GM18873 (cell line): ENCODE data around the gene BST1.

ENCODE experiments used
- ATAC-seq: cut with Tn5 transposase; IDR thresholded peaks from one replicate; pipeline ENCODE4 v1.9.1; 2021; ENCODE audit warnings: mild to moderate bottlenecking, moderate library complexity, moderate number of reproducible peaks; ENCODE audit not compliant: unreplicated experiment, low FRiP score

The BST1 gene

GRCh38 chr4:15675356-15675755 is 27.5 kb upstream of the BST1 start:
- ATAC-seq, result no peak

DNA sequence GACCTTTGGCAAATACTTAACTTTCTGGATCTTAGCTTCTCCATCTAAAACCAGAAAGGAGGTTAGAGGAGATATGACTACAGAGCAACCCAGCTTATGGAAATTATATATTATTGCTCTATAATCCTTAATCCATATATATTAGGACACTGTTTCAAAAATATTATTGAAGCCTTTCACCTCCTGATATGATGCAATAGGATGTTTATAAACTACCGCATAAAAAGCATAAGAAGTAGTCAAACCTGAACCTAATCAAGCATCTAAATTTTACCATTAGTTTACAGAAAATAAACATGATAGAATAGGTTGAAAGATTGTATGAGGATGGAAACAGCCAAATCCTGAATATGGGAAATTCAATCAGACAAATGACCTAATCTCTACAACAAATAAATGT is 26.8 kb upstream of the BST1 start:
- no peak for ATAC-seq

DNA sequence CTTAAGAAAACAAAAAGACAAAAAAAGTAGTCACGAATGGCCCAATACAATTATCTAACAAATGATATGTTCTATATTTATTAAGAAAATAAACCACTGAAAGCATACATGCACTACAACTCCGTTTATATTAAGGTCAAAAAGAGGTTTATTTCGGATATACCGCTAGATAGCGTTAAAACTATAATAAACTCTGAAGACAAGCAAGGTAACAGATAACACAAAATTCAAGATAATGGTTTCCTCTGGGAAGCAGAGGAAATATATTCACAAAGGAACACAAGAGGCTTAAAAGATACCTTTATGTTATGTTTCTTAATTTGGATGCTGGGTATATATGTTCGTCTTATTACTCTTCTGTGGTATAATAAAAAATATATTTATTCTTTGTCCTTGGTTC is 26.0 kb upstream of the BST1 start:
- no peak for ATAC-seq

DNA sequence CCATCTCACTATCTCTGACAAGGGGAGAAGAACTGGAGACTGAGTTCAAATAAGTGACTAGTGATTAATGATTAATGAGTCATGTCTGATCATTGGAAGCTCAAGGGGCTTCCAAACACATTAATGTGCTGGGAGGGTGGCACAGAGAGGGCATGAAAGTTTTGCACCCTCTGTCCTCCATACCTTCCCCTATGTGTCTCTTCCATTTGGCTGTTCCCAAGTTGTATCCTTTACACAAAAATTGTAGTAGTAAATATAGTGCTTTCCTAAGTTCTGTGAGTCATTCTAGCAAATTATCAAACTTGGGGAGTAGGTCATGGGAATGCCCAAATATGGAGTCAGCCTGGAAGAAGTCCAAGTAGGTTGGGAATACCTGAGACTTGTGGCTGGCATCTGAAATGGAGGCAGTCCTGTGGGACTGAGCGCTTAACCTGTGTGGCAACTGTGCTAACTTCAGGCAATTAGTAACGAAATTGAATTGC is 25.3 kb upstream of the BST1 start:
- ATAC-seq, result no peak

GRCh38 chr4:15681067-15681371 is 21.8 kb upstream of the BST1 start:
- no peak for ATAC-seq

DNA sequence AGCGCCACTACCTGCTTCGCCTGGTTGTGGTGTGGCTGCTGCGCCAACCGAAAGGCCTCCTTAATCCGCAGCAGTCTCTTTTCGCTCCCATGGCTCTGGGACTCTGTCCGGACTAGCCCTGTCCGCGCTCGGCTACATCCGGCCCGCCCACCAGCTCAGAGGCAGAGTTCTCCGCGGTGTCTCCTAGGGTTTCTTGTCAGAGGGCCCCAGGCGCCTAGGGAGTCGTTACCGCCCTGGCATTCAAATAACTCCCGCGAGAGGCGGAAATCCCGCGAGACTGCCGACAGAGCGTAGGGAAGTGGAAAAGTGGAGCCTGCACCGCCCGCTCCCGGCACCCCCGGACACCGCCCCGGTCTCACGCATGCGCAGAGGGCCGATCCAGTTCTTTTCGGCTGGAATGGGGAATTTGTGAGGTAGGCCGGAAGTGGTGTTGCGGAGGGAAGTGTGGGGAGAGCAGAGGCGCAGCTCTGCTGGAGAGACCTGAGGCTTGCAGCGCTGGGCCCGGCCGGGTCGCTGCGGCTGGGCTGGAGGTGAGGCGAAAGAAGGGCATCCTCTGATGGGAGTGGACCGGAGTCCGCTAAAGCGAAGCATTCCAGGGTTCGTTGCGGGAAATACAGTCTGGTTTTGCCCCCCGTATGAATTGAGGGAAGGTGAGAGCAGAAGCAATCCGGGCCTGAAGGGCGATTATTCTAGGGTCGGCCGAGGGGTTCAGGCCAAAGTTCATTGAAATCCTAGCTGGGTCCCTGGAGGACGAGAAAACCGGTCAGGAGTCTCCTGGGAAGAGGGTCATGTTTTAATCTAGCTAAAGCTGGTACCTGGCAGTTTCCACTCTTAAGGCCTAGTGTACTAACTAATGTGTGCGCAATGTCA is 21.3 kb upstream of the BST1 start, which contains the start of gene FAM200B:
Gene FAM200B (plus strand): TSS at position 456 of the 870 bp plus-strand sequence. CDS start 5,151 bp downstream, outside the sequence.
- peak; percentile 90 for ATAC-seq

DNA sequence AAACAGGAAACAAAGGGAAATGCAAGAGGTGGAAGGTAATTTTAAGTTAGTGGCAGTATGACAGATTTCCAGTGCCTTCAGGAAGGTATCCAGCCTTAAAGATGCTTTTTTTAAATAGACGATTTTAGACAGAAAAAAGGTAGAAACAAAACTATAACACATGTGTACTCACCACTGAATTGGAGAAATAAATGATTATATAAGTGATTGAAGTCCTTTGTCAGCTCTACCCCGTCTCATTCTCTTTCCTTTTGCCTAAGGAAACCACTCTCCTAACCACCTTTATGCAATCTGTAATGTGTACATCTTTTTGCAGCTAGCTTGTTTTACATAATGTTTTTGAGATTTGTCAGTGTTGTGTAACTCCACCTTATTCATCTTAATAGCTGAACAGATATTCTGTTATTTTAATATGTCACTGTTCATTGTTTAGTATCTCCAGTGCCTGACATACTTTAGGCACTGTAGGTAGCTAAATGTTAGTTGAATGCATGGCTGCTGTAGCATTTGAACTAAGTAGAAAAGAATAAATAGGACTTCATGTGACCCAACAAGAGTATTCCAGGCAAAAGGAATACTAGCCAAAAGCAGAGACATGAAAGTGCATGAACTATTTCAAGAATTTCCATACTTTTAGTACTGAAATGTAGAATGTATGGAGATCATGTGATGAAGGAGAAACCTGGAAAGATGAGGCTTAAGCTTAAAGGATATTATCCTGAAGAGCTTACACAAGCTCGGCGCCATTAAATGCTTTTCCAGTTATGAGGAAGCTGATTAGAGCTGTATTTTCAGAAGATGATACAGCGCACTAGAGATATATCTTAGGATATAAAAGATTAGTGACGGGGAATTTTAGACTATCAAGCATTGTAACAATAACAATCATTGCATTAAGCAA is 20.4 kb upstream of the BST1 start:
- no peak for ATAC-seq

DNA sequence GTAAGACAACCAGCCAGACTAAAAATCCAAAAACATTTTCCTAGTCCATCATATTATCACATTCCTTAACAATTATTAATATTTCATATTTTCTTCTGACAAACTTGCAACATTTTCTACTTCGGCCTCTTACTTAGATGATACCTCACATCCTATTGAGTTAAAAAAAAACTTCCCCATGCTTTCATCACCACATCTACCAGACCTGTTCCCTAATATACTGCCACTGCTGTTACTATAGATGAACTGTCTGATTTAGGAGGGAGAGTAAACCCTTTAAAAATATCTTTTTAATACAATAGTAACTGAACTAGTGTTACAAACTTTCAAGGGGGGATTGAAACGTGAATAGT is 19.7 kb upstream of the BST1 start:
- ATAC-seq, result no peak

DNA sequence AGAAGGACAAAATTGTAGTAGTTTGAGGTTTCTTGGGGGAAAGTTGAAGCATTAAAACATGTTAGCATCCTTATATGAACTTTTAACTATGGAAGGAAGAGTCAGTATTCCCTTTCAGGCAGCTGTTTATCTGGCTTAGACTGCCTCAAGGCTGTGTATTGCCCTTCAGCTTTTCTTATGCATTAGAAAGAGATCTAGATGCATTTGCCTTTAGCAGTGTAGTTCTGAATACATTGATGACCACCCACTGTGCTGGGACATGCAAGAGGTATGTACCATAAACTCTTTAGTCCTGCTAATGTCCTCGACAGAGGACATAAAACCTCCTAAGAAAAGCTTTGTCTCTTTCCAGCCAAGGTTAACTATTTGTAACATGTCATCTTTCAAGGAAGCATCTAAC is 18.4 kb upstream of the BST1 start:
- ATAC-seq, result no peak

GRCh38 chr4:15688051-15688450 is 14.8 kb upstream of the BST1 start:
- ATAC-seq, result no peak

DNA sequence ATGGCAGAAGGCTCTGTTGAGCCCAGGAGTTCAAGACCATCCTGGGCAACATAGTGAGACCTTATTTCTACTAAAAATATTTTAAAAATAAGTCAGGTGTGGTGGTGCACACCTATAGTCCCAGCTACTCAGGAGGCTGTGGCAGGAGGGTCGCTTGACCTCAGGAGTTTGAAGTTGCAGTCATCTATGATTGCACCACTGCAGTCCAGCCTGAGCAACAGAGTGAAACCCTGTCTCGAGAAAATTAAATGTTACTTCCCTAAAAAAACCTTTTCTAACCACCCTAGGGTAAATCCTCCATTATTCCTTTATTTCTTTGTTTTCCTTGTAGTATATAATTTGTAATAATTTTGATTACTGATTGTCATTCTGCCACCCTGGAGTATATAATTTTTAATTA is 13.3 kb upstream of the BST1 start:
- no peak for ATAC-seq

DNA sequence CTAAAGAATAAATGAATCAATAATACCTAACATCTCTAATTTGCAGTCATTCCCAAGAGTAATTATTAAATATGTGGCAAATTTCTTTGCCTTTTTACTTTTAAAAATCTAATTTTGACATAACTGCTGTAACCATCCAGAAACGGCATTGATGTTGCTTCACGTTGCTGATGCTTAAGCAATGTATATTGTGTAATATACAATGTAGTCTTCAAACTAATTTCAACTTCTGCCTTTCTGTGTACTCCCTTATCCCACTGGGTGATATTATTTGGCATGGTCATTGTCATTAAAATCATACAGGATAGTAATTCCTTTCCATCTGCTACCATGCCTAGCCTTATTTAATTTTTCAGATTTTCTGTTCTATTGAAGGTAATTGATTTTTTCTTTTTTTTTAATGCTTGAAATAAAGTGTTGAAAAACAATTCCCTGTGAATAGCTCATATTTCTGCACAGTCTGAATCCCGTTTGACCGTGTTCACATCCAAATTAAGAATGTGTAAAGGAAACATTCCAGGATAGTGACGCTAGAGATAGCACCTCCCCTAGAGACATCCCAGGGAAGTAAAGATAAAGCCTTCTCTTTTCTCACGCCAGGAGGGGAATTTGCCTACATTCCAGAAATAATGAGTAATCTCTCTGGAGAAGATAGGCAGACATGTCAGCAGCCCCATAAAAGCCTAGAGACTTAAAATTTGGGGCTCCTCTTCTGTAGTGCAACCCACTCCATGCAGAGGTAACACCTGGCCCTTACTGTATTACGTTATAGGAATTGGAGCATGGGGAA is 12.7 kb upstream of the BST1 start:
- no peak for ATAC-seq

DNA sequence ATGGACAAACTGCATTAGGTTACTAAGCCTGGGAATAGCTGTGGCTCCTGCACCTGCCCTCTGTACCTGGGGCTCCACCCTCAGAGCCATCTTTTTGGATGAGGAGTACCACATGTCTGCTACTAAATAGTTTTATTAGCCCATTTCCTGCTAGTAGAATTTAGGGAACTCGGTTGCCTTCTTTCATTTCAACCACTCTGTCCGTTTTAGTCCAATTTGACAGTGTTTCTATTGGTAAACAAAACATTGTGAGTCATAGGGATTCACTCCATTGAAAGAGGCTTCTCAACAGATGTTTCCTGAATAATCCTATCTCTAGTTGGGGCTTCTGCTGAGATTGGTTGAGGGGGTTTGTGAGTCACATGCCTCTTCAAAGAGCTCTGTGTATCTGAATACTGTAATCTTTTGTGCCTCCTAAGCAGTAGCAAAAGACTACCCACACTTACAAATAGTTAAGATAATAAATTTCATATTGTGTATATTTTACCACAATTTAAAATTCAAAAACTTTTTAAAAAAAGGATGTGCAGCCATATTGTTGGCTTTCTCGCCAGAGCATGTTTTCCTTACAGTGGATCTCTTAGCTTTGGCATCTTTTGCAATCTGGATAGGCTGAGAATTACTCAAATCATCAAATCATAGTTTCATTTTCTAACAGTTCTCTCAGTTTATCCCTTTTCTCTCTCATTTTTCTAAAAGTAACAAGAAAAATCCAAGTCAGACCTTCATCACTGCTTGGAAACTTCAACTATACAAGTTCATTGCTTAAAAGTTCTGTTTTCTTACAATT is 11.3 kb upstream of the BST1 start:
- no peak for ATAC-seq

DNA sequence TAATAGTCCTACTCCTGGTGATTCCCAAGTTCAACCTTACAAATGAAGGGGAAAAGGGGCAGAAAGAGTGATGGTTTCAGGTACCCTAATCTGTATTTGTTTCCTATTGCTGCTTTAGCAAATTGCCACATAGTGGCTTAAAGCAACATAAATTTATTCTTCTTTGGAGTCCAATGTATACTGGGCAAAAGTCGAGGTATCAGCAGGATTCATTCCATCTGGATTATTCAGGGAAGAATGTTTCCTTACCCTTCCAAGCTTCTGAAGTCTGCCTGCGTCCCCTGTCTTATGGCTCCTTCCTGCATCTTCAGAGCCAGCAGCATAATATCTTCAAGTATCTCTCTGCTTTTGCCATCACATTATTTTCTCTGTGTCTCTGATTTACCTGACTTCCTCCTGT is 10.3 kb upstream of the BST1 start:
- no peak for ATAC-seq

DNA sequence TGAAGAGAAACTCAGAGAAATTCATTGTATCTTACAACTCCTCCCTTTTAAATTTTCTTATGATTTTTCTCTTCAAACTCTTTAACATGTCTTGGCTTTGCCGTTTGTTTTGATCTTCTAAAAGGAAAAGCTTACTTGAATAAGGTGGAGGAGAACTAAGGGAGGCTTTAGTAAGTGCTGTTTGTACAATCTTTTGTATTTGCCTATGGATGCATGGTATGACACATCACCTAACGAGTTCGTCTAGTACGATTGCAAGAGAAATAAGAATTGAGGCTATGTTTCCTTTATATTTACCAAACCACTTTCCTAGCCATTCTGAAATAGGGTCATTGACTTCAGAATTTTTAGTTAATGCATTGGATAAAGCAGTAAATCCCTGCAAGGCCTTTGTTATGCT is 8.4 kb upstream of the BST1 start:
- ATAC-seq, result no peak

DNA sequence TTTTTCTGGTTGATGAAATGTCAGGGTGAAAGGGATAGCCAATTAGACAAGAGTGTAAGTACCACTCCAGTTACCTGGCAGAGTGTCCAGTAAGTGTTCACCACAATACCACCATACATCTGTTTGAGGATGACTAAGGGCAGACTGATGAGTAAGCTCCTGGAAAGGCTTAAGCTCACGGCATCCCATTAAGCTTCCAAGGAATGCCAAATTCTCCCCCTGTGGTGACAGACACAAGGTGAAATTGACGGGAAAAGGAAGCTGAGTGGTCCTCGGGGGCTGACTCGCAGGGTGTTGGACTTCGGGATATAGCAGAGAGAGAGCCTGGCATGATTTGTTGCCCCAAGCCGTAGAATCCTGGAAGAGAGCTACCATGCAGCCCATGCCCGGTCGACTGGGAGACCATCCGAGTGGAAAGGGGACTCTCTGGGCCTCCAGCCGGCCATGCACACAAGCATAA is 7.6 kb upstream of the BST1 start:
- no peak for ATAC-seq

DNA sequence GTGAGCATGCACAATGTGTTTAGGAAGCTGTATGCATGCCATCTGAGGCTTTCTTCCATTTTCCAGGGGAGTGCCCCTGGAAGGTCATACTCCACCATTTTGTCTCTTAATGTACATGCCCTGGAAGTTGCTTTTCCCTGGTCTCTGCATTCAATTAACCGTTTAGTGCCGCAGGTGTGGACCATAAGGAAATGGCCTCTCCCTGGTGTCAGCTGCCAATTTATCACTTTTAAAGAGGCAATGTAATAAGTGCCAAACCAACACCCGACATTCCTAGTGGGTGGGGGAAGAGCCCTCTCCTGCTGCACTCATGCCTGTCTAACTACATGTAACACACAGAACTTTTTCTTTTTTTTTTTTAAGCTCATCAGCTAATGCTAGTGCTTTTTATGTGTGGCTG is 7.1 kb upstream of the BST1 start:
- no peak for ATAC-seq

DNA sequence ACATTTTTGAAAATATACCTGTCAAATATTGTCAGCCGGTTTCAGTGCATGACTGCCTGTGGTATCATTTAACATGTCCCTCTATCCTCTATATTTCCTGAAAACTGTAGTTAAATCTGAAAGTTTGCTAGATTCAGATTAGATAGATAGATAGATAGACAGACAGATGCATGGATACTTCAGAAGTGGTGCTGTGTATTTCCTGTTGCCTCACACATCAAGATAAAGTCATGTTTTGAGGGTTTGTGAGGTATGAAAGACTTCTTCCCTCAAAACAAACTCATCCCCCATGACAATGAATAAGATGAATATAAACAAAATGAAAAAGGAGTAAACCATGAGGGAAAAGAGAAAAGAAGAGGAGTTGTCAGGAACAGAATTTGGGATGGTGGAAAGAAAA is 6.0 kb upstream of the BST1 start:
- ATAC-seq, result no peak

- ATAC-seq, result no peak
These were observed 574 bp downstream of the BST1 start for GRCh38 chr4:15703439-15703838.

GRCh38 chr4:15704129-15704528 is 1.3 kb downstream of the BST1 start:
- ATAC-seq, result no peak
